ENCODE results near the gene IFNE.

DNA sequence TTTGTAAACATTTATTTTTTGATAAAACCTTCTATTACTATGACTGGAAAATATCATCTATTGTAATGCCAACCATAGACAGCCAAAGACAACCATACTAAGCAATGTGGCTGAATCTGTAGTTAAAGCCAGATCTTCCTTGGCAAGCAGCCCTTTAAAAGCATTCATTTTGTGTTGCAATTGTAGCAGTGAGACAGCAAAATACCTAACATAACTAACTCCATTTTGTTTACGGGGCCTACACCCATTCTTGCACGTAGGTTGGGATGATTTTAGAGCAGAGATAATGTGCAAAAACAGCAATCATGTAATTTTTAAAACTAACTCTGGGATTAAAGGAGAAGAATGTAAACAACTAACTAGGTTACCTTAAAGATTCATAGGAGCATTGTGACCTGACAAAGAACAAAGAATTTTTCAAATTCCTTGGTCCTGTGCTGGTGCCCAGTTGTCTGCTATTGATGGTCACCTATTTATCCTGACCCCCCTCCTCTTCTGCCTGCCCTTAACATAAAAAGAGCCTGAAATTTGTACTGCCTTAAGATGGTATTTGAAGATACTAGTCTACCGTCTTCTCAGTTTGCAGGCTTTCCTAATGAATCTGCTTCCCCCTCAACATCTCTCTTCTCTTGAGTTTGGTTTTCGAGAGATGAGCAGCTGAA is 31.2 kb downstream of the IFNE start:
- TF ChIP-seq POLR2AphosphoS5 (IDR thresholded peaks at IDR 0.05) (no peak), POLR2A (IDR thresholded peaks at IDR 0.05) (no peak)
- TF ChIP-seq, protein P1, sequence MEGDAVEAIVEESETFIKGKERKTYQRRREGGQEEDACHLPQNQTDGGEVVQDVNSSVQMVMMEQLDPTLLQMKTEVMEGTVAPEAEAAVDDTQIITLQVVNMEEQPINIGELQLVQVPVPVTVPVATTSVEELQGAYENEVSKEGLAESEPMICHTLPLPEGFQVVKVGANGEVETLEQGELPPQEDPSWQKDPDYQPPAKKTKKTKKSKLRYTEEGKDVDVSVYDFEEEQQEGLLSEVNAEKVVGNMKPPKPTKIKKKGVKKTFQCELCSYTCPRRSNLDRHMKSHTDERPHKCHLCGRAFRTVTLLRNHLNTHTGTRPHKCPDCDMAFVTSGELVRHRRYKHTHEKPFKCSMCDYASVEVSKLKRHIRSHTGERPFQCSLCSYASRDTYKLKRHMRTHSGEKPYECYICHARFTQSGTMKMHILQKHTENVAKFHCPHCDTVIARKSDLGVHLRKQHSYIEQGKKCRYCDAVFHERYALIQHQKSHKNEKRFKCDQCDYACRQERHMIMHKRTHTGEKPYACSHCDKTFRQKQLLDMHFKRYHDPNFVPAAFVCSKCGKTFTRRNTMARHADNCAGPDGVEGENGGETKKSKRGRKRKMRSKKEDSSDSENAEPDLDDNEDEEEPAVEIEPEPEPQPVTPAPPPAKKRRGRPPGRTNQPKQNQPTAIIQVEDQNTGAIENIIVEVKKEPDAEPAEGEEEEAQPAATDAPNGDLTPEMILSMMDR (IDR thresholded peaks at IDR 0.05), result no peak
